Astrocyte (in vitro differentiated cells and primary cell): ENCODE results near the gene GNB1. TPM values are rescaled to one million over a fixed set of nuclear protein-coding genes. Genes with fewer than 3 reads are reported as not detected.

ENCODE experiments used
- DNase-seq: peaks from one replicate; pipeline ENCODE4 v3.0.0-alpha.2; 2010; ENCODE audit warnings: low read depth
- FAIRE-seq: peaks from 2 replicates; lab custom pipeline; 2011; peaks lifted over from hg19 to GRCh38; lab: Jason Lieb, UNC
- H2AFZ ChIP-seq: 2 replicates; pipeline ENCODE4 v1.6.0; 2012; ENCODE audit warnings: low read depth, low read length, inconsistent platforms
- H3K27ac ChIP-seq: 2 replicates; pipeline ENCODE4 v1.5.1; 2011; ENCODE audit warnings: low read depth, low read length, inconsistent platforms
- H3K27me3 ChIP-seq: 2 replicates; pipeline ENCODE4 v1.6.0; 2011; ENCODE audit warnings: low read length, inconsistent platforms; ENCODE audit not compliant: insufficient read depth
- H3K36me3 ChIP-seq: 2 replicates; pipeline ENCODE4 v1.5.1; 2011; ENCODE audit warnings: low read length, inconsistent platforms; ENCODE audit not compliant: insufficient read depth
- H3K4me1 ChIP-seq: 2 replicates; pipeline ENCODE4 v1.5.1; 2011; ENCODE audit warnings: low read length, inconsistent platforms; ENCODE audit not compliant: insufficient read depth
- H3K4me2 ChIP-seq: 2 replicates; pipeline ENCODE4 v1.6.0; 2012; ENCODE audit warnings: low read length, inconsistent platforms
- H3K4me3 ChIP-seq: 2 replicates; pipeline ENCODE4 v1.5.1; 2011; ENCODE audit warnings: low read depth, mild to moderate bottlenecking, low read length, inconsistent platforms; ENCODE audit not compliant: insufficient read depth
- H3K79me2 ChIP-seq: 2 replicates; pipeline ENCODE4 v1.6.0; 2012; ENCODE audit warnings: mild to moderate bottlenecking, low read length, inconsistent platforms; ENCODE audit not compliant: insufficient read depth
- H3K9ac ChIP-seq: 2 replicates; pipeline ENCODE4 v1.6.0; 2012; ENCODE audit warnings: mild to moderate bottlenecking, low read length, inconsistent platforms
- H3K9me3 ChIP-seq: 2 replicates; pipeline ENCODE4 v1.5.1; 2012; ENCODE audit warnings: low read depth, mild to moderate bottlenecking, low read length, inconsistent platforms; ENCODE audit not compliant: insufficient read depth
- H4K20me1 ChIP-seq: 2 replicates; pipeline ENCODE4 v1.6.0; 2012; ENCODE audit warnings: low read length, inconsistent platforms; ENCODE audit not compliant: insufficient read depth
- H3K27ac Mint-ChIP-seq: one replicate; pipeline ENCODE4 v1.8.0; 2021; ENCODE audit warnings: mild to moderate bottlenecking, mixed read lengths; ENCODE audit not compliant: unreplicated experiment
- H3K27me3 Mint-ChIP-seq: one replicate; pipeline ENCODE4 v1.8.0; 2021; ENCODE audit warnings: low read depth, mixed read lengths; ENCODE audit not compliant: unreplicated experiment
- H3K36me3 Mint-ChIP-seq: one replicate; pipeline ENCODE4 v1.8.0; 2021; ENCODE audit warnings: low read depth, mixed read lengths; ENCODE audit not compliant: unreplicated experiment
- H3K4me1 Mint-ChIP-seq: one replicate; pipeline ENCODE4 v1.8.0; 2021; ENCODE audit warnings: low read depth, mixed read lengths; ENCODE audit not compliant: unreplicated experiment
- H3K4me3 Mint-ChIP-seq: one replicate; pipeline ENCODE4 v1.8.0; 2021; ENCODE audit warnings: mild to moderate bottlenecking, moderate library complexity, mixed read lengths; ENCODE audit not compliant: unreplicated experiment
- H3K9me3 Mint-ChIP-seq: one replicate; pipeline ENCODE4 v1.8.0; 2021; ENCODE audit warnings: mild to moderate bottlenecking, mixed read lengths; ENCODE audit not compliant: unreplicated experiment
- EZH2 ChIP-seq: IDR thresholded peaks from 2 replicates; pipeline ENCODE4 v1.6.1; 2012; ENCODE audit warnings: mild to moderate bottlenecking, low read length, inconsistent platforms; ENCODE audit not compliant: insufficient read depth
- total RNA-seq: library from RNA; stranded (reverse); gene quantifications from 2 replicates; pipeline ENCODE4 v1.2.1, GENCODE V29; 2021
- TF ChIP-seq, protein P1 (sequence below): IDR thresholded peaks from 2 replicates; pipeline ENCODE4 v1.5.1; 2011; ENCODE audit warnings: low read depth, mild to moderate bottlenecking, inconsistent platforms, low read length, moderate library complexity; ENCODE audit not compliant: insufficient read depth

Gene GNB1
- total RNA-seq, 1 donor from 2014 or later, result 602 TPM

GRCh38 chr1:1797731-1798341 is 93.1 kb downstream of the GNB1 start:
- no peaks in the 10 kb centered on the region for H3K27me3 ChIP-seq
- H3K4me3 ChIP-seq, result no peak overlapping the region
- H2AFZ ChIP-seq, result no peak overlapping the region
- no peaks in the 10 kb centered on the region for H3K9me3 ChIP-seq
- peaks cover 67% of the 10 kb centered on the region for H3K36me3 ChIP-seq
- H3K27ac ChIP-seq, result no peak overlapping the region
- FAIRE-seq (no peak), DNase-seq (no peak)
- H3K9me3 Mint-ChIP-seq, result no peaks in the 10 kb centered on the region
- H3K27ac Mint-ChIP-seq, result no peak overlapping the region
- no peaks in the 10 kb centered on the region for H3K4me1 ChIP-seq
- H3K79me2 ChIP-seq, result peaks cover 94% of the 10 kb centered on the region
- H3K27me3 Mint-ChIP-seq, result no peaks in the 10 kb centered on the region
- H3K4me1 Mint-ChIP-seq, result peaks cover 4% of the 10 kb centered on the region
- peaks cover 96% of the 10 kb centered on the region for H4K20me1 ChIP-seq
- H3K36me3 Mint-ChIP-seq, result peaks cover 34% of the 10 kb centered on the region
- TF ChIP-seq EZH2, result no peak
- TF ChIP-seq, protein P1, sequence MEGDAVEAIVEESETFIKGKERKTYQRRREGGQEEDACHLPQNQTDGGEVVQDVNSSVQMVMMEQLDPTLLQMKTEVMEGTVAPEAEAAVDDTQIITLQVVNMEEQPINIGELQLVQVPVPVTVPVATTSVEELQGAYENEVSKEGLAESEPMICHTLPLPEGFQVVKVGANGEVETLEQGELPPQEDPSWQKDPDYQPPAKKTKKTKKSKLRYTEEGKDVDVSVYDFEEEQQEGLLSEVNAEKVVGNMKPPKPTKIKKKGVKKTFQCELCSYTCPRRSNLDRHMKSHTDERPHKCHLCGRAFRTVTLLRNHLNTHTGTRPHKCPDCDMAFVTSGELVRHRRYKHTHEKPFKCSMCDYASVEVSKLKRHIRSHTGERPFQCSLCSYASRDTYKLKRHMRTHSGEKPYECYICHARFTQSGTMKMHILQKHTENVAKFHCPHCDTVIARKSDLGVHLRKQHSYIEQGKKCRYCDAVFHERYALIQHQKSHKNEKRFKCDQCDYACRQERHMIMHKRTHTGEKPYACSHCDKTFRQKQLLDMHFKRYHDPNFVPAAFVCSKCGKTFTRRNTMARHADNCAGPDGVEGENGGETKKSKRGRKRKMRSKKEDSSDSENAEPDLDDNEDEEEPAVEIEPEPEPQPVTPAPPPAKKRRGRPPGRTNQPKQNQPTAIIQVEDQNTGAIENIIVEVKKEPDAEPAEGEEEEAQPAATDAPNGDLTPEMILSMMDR, result no peak
- no peak overlapping the region for H3K4me2 ChIP-seq
- no peak overlapping the region for H3K4me3 Mint-ChIP-seq
- no peak overlapping the region for H3K9ac ChIP-seq

DNA sequence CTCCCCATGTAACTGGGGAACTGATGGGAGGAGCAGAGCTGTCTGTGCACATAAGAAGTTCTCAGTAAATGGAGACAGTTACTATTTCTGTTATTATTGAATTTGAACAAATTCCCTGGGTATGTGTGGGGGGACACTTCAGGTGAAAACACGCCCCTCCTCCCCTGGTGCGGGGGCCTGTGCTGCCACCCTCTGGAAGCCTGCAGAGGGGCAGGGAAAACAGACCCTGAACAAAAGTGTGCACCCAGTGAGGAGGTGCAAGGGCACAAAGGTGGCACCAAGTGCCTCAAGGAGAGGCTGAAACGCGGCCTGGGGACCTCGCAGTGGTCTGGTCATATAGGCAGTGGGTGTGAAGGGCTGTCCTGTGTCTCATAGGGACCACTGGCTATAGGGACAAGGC is 94.4 kb downstream of the GNB1 start:
- H3K79me2 ChIP-seq, result peaks cover 93% of the 10 kb centered on the region
- H3K9ac ChIP-seq, result no peak overlapping the region
- H3K27me3 ChIP-seq, result no peaks in the 10 kb centered on the region
- Mint-ChIP-seq H3K9me3 (no peaks in the 10 kb centered on the region), H3K4me1 (peaks cover 4% of the 10 kb centered on the region), H3K27ac (peak overlapping the region; percentile 77), H3K36me3 (peaks cover 35% of the 10 kb centered on the region), H3K4me3 (no peak overlapping the region), H3K27me3 (no peaks in the 10 kb centered on the region)
- H4K20me1 ChIP-seq, result peaks cover 96% of the 10 kb centered on the region
- FAIRE-seq (no peak), DNase-seq (no peak)
- no peak overlapping the region for H3K27ac ChIP-seq
- peaks cover 64% of the 10 kb centered on the region for H3K36me3 ChIP-seq
- H3K4me3 ChIP-seq, result no peak overlapping the region
- no peak for TF ChIP-seq EZH2
- TF ChIP-seq, protein P1, result no peak
- no peak overlapping the region for H3K4me2 ChIP-seq
- H3K4me1 ChIP-seq, result no peaks in the 10 kb centered on the region
- no peak overlapping the region for H2AFZ ChIP-seq
- no peaks in the 10 kb centered on the region for H3K9me3 ChIP-seq

GRCh38 chr1:1794999-1795398 is 95.9 kb downstream of the GNB1 start:
- no peaks in the 10 kb centered on the region for H3K9me3 Mint-ChIP-seq
- H3K27ac Mint-ChIP-seq, result peak overlapping the region; percentile 66
- peaks cover 4% of the 10 kb centered on the region for H3K4me1 Mint-ChIP-seq
- no peak overlapping the region for H3K4me3 Mint-ChIP-seq
- Histone ChIP-seq H3K27ac (no peak overlapping the region), H3K36me3 (peaks cover 69% of the 10 kb centered on the region), H4K20me1 (peaks cover 93% of the 10 kb centered on the region), H3K4me1 (no peaks in the 10 kb centered on the region), H3K9ac (no peak overlapping the region), H3K4me3 (no peak overlapping the region), H3K9me3 (no peaks in the 10 kb centered on the region), H3K4me2 (no peak overlapping the region), H3K79me2 (peaks cover 90% of the 10 kb centered on the region), H3K27me3 (no peaks in the 10 kb centered on the region), H2AFZ (no peak overlapping the region)
- H3K36me3 Mint-ChIP-seq, result peaks cover 38% of the 10 kb centered on the region
- FAIRE-seq (no peak), DNase-seq (no peak)
- TF ChIP-seq, protein P1, result no peak
- no peak for TF ChIP-seq EZH2
- H3K27me3 Mint-ChIP-seq, result no peaks in the 10 kb centered on the region
